Mesothelial cell of epicardium (in vitro differentiated cells): ENCODE data around the gene GPR3. TPM values are rescaled to one million over a fixed set of nuclear protein-coding genes. Genes with fewer than 3 reads are reported as not detected.

Source experiments
- DNase-seq, 2 experiments: peaks; one replicate each; pipeline ENCODE4 v3.0.0; 2021; ENCODE audit warnings: low spot score in 2 of 2; ENCODE audit not compliant: unreplicated experiment in 2 of 2
- H3K27ac Mint-ChIP-seq: 2 replicates; pipeline ENCODE4 v1.8.0; 2021; ENCODE audit warnings: mixed read lengths
- H3K27me3 Mint-ChIP-seq: 2 replicates; pipeline ENCODE4 v1.8.0; 2021; ENCODE audit warnings: low read depth, mixed read lengths
- H3K36me3 Mint-ChIP-seq: 2 replicates; pipeline ENCODE4 v1.8.0; 2021; ENCODE audit warnings: mixed read lengths
- H3K4me1 Mint-ChIP-seq: 2 replicates; pipeline ENCODE4 v1.8.0; 2021; ENCODE audit warnings: mixed read lengths
- H3K4me3 Mint-ChIP-seq: 2 replicates; pipeline ENCODE4 v1.8.0; 2021; ENCODE audit warnings: mild to moderate bottlenecking, moderate library complexity, mixed read lengths
- H3K9me3 Mint-ChIP-seq: 2 replicates; pipeline ENCODE4 v1.8.0; 2021; ENCODE audit warnings: mixed read lengths
- total RNA-seq: library from RNA; stranded (reverse); gene quantifications from 3 replicates; pipeline ENCODE4 v1.2.1, GENCODE V29; 2021
- TF ChIP-seq, protein P1 (sequence below): fragments of 200-600 bp; sonication (generic); IDR thresholded peaks from one replicate; pipeline ENCODE4 v1.5.0; 2021; ENCODE audit warnings: antibody characterized with exemption; ENCODE audit not compliant: unreplicated experiment

The GPR3 gene
- total RNA-seq, 1 donor from 2014 or later, result 1.7 TPM

DNA sequence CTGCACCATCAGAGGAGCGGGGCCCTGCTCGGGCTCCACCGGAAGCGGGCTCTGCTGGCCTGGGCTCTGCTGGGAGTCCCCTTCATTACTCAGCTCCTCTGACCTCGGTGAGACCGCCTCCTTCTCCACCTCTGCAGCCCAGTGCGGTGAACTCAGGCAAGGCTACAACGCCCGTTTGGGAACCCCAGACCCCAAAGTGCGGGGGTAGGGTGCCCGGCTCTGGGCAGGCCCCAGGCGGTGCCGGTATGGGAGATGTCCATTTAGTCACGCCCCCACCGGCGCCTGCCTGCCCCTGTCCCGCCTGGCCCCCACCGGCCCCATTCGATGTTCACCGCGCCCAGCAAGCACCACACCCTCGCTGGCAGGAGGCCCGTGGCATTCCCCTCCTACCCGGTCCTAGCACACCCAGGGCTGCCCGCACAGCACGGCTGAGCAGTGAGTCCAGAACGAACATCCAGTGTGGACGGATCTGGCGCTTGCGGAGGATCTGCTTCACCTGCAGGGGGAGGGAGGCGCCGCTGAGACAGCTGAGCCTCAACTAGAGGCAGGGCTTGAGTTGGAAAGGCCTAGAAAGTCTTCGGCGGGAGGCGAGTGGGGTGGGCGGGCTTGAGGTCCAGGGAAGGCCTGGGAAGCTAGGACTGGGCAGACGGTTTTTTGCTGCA, 35.7 kb upstream of the GPR3 start:
- no peak overlapping the region for H3K27ac Mint-ChIP-seq
- no peaks in the 10 kb centered on the region for H3K36me3 Mint-ChIP-seq
- no peak overlapping the region for H3K4me3 Mint-ChIP-seq
- peaks cover 35% of the 10 kb centered on the region for H3K27me3 Mint-ChIP-seq
- H3K9me3 Mint-ChIP-seq, result no peaks in the 10 kb centered on the region
- no peak for DNase-seq
- H3K4me1 Mint-ChIP-seq, result peaks cover 15% of the 10 kb centered on the region
- TF ChIP-seq, protein P1, sequence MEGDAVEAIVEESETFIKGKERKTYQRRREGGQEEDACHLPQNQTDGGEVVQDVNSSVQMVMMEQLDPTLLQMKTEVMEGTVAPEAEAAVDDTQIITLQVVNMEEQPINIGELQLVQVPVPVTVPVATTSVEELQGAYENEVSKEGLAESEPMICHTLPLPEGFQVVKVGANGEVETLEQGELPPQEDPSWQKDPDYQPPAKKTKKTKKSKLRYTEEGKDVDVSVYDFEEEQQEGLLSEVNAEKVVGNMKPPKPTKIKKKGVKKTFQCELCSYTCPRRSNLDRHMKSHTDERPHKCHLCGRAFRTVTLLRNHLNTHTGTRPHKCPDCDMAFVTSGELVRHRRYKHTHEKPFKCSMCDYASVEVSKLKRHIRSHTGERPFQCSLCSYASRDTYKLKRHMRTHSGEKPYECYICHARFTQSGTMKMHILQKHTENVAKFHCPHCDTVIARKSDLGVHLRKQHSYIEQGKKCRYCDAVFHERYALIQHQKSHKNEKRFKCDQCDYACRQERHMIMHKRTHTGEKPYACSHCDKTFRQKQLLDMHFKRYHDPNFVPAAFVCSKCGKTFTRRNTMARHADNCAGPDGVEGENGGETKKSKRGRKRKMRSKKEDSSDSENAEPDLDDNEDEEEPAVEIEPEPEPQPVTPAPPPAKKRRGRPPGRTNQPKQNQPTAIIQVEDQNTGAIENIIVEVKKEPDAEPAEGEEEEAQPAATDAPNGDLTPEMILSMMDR, result no peak

DNA sequence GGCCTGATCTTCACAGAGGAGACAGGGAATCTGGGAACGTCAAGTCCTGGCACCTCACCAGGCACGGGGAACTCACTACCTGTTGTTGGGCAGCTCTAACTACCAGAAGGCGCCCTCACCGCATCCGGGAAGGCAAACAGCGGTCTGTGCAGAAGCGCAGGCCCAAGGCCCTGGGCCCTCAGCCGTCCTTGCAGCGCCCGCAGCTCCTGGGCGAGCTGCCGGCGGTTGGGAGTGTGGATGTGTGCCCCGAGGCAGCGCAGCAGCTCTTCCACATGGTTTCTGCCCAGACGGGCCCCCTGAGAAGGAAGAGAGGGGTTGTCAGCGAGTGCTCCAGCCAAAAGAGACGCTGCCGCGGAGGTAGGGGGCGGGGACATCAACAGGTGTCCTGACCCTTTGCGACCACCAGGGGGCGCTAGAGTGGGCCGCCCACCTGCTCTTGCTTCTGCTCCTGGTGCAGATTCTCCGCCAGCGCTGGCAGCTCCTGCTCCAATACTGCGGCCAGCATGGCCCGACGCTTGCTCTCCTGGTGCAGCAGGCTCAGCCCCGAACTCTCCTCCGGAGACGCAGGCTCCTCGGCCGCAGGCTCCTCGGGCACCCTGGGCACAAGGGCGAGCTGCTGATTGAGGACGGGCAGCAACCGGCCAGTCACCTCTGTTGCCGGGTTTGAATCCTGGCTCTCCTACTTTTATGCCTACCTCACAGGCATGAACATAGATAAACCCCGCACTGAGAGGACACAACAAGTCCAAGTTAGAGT, 35.0 kb upstream of the GPR3 start:
- H3K9me3 Mint-ChIP-seq, result no peaks in the 10 kb centered on the region
- TF ChIP-seq, protein P1, result peak; percentile 100
- peak overlapping the region; percentile 6 for H3K4me3 Mint-ChIP-seq
- peaks cover 14% of the 10 kb centered on the region for H3K4me1 Mint-ChIP-seq
- peak; percentile 72 to 90 for DNase-seq
- no peaks in the 10 kb centered on the region for H3K36me3 Mint-ChIP-seq
- H3K27ac Mint-ChIP-seq, result no peak overlapping the region
- H3K27me3 Mint-ChIP-seq, result peaks cover 35% of the 10 kb centered on the region

DNA sequence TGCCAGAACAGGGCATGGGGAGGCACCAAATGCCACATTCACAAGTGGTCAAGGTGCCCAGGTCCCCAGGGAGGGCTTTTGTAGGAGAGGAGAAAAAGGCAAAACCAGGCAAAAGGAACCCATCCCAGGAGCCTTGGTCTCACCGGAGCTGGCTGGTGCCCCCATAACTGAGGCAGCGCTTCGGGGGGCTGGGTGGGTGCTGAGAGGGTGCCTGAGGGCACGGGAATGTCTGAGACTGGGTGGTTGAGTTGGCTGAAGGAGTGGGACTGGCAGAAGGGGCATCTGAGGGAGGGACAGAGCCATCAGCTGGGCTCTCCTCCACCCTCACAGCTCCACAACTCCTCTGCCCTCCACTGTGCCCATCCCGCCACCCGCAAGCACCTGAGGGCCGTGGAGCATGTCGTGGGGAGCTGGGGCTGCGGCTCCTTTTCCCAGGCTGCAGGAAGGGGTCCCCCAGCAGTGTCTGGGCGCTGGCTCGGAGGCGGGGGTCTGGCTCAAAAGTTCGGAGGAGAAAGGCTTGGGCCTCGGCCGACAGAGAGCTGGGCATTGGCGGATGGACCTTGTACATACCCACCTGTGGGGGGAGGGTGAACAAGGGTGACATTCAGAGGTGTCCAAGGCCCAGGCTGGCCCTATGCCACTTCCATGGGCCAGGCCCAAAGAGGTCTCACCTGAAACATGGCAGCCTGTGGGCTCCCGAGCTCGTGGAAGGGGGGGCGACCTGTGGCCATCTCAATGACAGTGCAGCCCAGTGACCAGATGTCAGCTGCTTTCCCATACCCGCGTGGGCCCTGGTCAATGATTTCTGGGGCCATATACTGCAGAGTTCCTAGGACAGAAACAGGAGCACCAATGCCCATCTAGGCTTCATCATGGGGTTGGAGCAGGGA, 34.1 kb upstream of the GPR3 start:
- no peak overlapping the region for H3K4me3 Mint-ChIP-seq
- DNase-seq, result no peak
- H3K4me1 Mint-ChIP-seq, result peaks cover 14% of the 10 kb centered on the region
- no peaks in the 10 kb centered on the region for H3K9me3 Mint-ChIP-seq
- H3K36me3 Mint-ChIP-seq, result peaks cover 1% of the 10 kb centered on the region
- TF ChIP-seq, protein P1, result no peak
- H3K27ac Mint-ChIP-seq, result no peak overlapping the region
- H3K27me3 Mint-ChIP-seq, result peaks cover 35% of the 10 kb centered on the region

DNA sequence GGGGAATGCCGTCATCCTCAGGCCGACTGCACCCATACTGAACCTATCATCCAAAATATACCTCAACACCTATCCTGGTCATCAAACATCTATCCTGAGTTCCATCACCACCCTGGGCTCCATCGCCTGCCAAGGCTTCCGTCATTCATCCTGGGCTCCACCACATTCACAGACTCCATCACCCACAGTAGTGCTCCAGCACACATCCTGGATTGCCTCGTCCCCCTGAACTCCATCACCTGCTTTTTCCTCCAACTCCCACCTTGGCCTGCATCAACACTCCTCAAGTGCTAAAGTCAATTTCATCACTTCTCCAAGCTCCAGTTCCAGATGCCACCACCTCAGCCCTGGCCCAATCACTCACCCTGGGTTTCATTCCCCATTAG, 33.5 kb upstream of the GPR3 start:
- H3K4me3 Mint-ChIP-seq, result no peak overlapping the region
- DNase-seq, result no peak
- H3K9me3 Mint-ChIP-seq, result no peaks in the 10 kb centered on the region
- TF ChIP-seq, protein P1, result no peak
- no peak overlapping the region for H3K27ac Mint-ChIP-seq
- peaks cover 14% of the 10 kb centered on the region for H3K4me1 Mint-ChIP-seq
- H3K36me3 Mint-ChIP-seq, result peaks cover 1% of the 10 kb centered on the region
- peaks cover 35% of the 10 kb centered on the region for H3K27me3 Mint-ChIP-seq

DNA sequence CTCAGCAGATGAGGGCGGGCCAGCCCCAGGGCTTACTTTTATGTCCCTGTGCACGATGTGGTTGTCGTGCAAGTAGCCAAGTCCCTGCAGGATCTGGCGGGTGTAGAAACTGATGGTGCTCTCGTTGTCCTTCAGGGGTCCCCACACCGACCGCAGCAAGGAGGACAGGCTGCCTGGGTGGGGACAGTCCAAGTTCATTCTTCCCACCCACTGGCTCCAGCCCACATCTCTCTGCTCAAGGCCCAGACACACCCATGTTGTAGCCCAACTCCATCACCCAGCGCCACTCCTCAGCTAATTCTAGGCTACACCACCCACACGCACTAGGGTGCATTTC, 32.6 kb upstream of the GPR3 start:
- TF ChIP-seq, protein P1, result no peak
- H3K27me3 Mint-ChIP-seq, result peaks cover 35% of the 10 kb centered on the region
- peaks cover 1% of the 10 kb centered on the region for H3K36me3 Mint-ChIP-seq
- H3K27ac Mint-ChIP-seq, result no peak overlapping the region
- peak overlapping the region; percentile 62 for H3K4me3 Mint-ChIP-seq
- peaks cover 17% of the 10 kb centered on the region for H3K4me1 Mint-ChIP-seq
- H3K9me3 Mint-ChIP-seq, result no peaks in the 10 kb centered on the region
- no peak for DNase-seq
